ENCODE measurements around the gene RP2.
A peak's percentile ranks its signal among the peaks of the same experiment; 100 is the strongest.

RP2 gene

GRCh38 chrX:46836701-46837557 lies at the start of gene RP2:
TSS of gene RP2 (plus strand) at chrX:46837043. CDS start at chrX:46837101, 58 bp downstream.
- DNase-seq (ENCODE audit: low read depth in 2 of 2): peak; percentile 73 to 74

- no peak for DNase-seq (ENCODE audit: low read depth in 2 of 2)
These were observed 47.9 kb upstream of the RP2 start for GRCh38 chrX:46788902-46789301.

- no peak for DNase-seq (ENCODE audit: low read depth in 2 of 2)
These were observed 44.7 kb upstream of the RP2 start for GRCh38 chrX:46791927-46792809.

- no peak for DNase-seq (ENCODE audit: low read depth in 2 of 2)
These were observed 44.0 kb upstream of the RP2 start for GRCh38 chrX:46792810-46793188.

GRCh38 chrX:46793386-46794143 lies 43.3 kb upstream of the RP2 start:
- no peak for DNase-seq (ENCODE audit: low read depth in 2 of 2)

- DNase-seq (ENCODE audit: low read depth in 2 of 2): peak; percentile 9 to 50
These were observed 40.2 kb upstream of the RP2 start for GRCh38 chrX:46796574-46797191.

- DNase-seq (ENCODE audit: low read depth in 2 of 2): no peak
These were observed 33.7 kb upstream of the RP2 start for GRCh38 chrX:46803140-46803539.

GRCh38 chrX:46805270-46805669 lies 31.6 kb upstream of the RP2 start:
- no peak for DNase-seq (ENCODE audit: low read depth in 2 of 2)

- DNase-seq (ENCODE audit: low read depth in 2 of 2): no peak
These were observed 25.7 kb upstream of the RP2 start for GRCh38 chrX:46811121-46811520.

GRCh38 chrX:46812445-46812844 lies 24.4 kb upstream of the RP2 start:
- DNase-seq (ENCODE audit: low read depth in 2 of 2): no peak

- no peak for DNase-seq (ENCODE audit: low read depth in 2 of 2)
These were observed 21.9 kb upstream of the RP2 start for GRCh38 chrX:46814966-46815365.

GRCh38 chrX:46819136-46819535 lies 17.7 kb upstream of the RP2 start:
- DNase-seq (ENCODE audit: low read depth in 2 of 2): no peak

GRCh38 chrX:46820391-46821100 lies 16.3 kb upstream of the RP2 start:
- no peak for DNase-seq (ENCODE audit: low read depth in 2 of 2)

- no peak for DNase-seq (ENCODE audit: low read depth in 2 of 2)
These were observed 13.4 kb upstream of the RP2 start for GRCh38 chrX:46823481-46823880.

GRCh38 chrX:46831765-46832327 lies 5.0 kb upstream of the RP2 start:
- DNase-seq (ENCODE audit: low read depth in 2 of 2): no peak

GRCh38 chrX:46837558-46838485 lies 979 bp downstream of the RP2 start:
- no peak for DNase-seq (ENCODE audit: low read depth in 2 of 2)

- no peak for DNase-seq (ENCODE audit: low read depth in 2 of 2)
These were observed 1.6 kb downstream of the RP2 start for GRCh38 chrX:46838486-46838870.

- DNase-seq (ENCODE audit: low read depth in 2 of 2): no peak
These were observed 2.2 kb downstream of the RP2 start for GRCh38 chrX:46838974-46839480.

- no peak for DNase-seq (ENCODE audit: low read depth in 2 of 2)
These were observed 4.1 kb downstream of the RP2 start for GRCh38 chrX:46840946-46841345.

Measured in stimulated activated CD8-positive, alpha-beta memory T cell treated with anti-CD3 and anti-CD28 coated beads, Interleukin-15, amount 100 ng/mL, for 4 hours (primary cell).